Activated T-helper 1 cell treated with Interleukin-2 at 50 U/mL for 16 hours (primary cell): Measurements from ENCODE around the gene PDGFA.
"Not testable (repeated sequence)": the region's sequence is repeated elsewhere in the genome, so short reads cannot be mapped to it uniquely, and the experiment has no call there.

ENCODE experiments used
- DNase-seq: peaks from one replicate; pipeline ENCODE4 v3.0.0-alpha.2; 2020; ENCODE audit warnings: low read depth

PDGFA gene

DNA sequence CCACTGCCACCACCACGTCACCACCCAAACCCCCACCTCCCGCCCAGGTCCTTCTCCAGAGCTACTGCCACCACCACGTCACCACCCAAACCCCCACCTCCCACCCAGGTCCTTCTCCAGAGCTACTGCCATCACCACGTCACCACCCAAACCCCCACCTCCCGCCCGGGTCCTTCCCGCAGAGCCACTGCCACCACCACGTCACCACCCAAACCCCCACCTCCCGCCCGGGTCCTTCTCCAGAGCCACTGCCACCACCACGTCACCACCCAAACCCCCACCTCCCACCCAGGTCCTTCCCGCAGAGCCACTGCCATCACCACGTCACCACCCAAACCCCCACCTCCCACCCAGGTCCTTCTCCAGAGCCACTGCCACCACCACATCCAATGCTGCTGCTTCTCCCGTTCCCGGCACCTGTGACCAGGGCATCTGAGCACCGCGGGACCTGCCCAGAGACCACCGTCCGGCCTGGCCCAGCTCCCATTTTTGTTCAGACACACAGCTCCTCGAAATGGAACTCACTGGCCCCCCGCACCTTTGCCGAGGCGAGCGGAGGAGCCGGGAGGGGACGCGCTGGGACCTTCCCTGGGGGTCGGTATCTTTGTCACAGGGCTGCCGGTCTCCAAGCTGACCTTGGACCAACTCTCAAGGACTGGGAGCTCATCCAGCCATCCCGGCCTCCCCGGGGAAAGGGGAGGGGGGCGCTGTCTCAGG, 32.7 kb upstream of the PDGFA start:
- not testable (repeated sequence) for DNase-seq

DNA sequence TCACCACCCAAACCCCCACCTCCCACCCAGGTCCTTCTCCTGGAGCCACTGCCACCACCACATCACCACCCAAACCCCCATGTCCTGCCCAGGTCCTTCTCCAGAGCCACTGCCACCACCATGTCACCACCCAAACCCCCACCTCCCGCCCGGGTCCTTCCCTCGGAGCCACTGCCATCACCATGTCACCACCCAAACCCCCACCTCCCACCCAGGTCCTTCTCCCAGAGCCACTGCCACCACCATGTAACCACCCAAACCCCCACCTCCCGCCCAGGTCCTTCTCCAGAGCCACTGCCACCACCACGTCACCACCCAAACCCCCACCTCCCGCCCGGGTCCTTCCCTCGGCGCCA, 31.9 kb upstream of the PDGFA start:
- DNase-seq: not testable (repeated sequence)

DNA sequence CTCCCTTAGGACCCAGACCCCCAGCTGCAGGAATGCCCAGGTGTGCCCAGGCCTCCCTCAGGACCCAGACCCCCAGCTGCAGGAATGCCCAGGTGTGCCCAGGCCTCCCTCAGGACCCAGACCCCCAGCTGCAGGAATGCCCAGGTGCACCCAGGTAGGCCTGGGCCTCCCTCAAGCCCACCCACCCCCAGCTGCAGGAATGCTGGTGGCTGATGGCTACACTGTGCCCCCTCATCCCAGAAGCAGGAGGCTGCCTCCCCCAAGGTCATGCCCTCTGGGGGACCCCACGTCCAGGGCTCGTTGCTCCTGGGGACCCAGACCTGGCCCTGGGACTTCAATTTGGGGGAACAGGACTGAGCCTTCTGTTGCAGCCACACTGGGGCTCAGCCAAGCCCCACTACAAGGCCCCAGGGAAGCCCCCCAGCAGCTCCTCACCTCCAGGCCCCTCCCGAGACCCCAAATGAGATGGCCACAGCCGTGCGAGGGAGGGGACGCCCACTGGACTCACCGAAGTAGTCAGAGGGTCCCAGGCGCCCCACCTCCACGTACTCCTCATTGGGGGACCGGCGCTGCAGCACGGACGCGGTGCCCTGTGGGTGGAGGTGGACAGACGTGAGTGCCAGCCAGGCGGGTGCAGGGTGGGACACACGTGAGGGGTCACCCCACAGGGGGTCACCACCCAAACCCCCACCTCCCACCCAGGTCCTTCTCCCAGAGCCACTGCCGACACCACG, 31.4 kb upstream of the PDGFA start:
- no peak for DNase-seq

DNA sequence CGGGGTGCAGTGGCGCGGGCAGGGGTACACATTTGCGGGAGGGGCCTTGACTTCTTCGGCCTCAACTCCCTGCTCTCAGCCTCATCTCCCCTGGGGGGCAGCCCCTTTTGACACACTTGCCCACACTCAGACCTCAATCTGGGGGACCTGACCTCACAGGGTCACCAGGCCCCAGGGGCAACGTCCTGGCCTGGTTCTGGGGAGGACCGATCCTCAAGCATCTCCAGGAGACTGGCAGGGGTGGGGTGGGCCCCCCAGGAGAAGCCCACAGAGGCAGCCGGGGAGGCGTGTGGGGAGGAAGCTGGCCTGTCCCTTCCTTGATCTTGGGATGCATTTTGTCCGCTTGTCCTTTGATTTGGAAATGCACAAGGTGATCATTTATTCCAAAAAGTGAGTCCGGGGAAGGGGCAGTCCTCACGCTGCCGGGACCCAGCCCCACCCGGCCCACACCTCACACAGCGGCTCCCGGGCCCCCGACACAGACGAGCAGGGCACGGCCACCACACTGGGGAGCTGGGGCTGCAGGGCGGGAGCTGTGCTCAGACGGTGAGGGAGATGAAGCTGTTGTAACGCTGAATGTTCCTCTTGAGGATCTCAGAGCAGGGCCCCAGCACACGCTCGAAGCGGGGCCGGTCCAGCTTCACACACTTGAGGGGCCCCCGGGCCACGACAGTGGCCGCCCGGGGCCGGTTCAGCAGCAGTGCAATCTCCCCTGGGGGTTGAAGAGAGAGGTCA, 30.4 kb upstream of the PDGFA start:
- no peak for DNase-seq

DNA sequence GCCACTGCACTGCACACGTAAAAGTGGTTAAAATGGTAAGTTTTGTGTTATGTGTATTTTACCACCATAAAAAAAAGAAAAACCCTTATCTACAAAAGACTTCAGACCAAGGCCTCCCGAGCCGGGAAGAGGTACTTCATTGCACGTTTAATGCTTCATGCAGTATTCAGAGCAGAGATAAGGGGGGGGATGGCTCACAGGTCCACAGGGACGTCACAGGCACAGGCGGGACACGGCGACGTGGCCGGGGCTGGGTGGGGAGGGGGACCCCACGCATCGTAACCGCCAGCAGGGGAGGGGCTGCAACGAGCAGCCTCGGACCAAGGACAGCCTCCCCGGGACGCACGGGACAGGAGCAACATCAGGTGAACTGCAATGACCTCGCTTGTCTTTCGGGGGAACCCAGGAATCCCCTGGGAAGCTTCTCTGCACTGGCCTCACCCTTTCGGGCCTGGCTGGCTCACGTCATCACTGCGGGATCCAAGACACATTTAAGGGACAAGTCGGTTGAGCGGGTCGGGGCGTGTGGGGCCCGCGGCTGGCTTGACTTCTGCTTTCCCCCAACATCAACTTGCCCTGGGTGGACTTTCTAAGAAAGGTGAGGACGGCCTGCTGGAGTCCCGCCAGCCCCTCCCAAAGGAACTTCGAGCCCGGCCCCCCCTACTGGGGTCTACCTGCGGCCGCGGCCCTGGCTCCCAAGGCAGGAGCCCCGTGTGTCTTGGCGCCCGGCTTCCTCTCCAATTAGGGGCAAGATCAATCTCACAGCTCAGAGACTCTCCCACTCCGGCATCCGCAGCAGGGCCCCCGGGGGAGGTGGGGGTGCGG, 29.6 kb upstream of the PDGFA start:
- DNase-seq: no peak

DNA sequence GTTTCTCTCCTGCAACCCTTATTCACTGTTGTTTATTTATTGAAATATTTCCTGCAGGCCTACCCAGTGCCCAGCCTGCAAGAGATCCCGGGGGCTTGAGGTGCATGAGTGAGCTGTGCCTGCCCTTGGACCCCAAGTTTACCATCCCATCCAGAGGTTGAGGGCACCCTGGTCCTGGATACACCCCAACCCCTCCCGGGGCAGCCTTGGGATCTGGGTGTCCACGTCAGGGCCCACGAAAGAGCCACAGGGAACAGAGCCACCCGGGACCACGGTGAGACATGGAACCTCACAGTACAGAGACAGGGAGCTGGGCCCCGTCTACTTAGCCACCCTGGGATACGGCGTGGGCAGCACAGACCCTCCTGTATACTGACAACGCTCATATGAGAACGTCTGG, 28.8 kb upstream of the PDGFA start:
- DNase-seq: no peak

DNA sequence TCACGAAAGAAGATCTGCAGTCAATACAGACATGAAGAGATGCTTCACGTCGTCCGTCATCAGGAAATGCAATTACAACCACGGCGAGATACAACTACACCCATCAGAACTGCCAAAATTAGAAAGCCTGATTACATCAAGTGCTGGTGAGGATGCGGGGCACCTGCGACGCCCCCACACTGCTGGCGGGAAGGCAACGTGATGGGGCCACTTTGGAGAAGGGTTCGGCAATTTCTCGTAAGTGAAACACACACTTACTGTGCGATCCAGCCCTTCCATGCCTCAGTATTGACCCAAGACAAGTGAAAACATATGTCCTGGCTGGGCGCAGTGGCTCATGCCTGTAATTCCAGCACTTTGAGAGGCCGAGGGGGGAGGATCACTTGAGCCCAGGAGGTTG, 25.8 kb upstream of the PDGFA start:
- no peak for DNase-seq

DNA sequence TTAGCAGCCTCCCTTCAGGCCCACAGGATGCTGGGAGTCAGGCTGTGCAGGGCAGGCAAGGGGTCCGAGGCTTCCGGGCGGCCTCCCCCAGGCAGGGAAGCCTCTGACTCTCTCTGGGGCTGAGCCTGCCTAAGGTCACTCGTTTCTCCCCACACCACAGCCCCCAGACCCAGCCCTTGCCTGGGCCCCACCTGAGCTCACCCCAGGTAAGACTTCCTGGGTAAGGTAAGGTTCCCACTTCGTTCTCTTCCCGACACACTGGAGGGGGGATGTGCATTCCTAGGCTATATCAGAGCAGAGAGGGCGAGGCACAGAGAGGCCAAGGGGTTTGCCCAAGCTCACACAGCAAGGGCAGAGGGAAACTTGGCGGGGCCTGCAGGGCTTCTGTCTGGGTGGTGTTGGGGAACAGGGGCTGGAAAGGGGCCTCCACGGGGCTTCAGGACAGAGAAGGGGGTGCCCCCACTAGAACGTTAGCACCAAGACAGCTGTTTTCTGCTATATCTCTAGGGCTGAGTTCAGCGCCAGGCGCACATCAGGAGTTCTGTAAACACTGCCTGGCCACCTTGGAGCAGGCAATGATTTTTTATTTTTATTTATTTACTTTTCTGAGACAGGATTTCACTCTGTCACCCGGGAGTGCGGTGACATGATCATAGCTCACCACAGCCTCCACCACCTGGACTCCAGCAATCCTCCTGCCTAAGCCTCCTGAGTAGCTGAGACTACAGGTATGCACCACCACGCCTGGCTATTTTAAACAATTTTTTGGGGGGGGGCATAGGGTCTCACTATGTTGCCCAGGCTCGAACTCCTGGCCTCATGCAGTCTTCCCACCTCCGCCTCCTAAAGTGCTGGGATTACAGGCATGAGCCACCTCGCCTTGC, 24.9 kb upstream of the PDGFA start:
- DNase-seq: no peak

DNA sequence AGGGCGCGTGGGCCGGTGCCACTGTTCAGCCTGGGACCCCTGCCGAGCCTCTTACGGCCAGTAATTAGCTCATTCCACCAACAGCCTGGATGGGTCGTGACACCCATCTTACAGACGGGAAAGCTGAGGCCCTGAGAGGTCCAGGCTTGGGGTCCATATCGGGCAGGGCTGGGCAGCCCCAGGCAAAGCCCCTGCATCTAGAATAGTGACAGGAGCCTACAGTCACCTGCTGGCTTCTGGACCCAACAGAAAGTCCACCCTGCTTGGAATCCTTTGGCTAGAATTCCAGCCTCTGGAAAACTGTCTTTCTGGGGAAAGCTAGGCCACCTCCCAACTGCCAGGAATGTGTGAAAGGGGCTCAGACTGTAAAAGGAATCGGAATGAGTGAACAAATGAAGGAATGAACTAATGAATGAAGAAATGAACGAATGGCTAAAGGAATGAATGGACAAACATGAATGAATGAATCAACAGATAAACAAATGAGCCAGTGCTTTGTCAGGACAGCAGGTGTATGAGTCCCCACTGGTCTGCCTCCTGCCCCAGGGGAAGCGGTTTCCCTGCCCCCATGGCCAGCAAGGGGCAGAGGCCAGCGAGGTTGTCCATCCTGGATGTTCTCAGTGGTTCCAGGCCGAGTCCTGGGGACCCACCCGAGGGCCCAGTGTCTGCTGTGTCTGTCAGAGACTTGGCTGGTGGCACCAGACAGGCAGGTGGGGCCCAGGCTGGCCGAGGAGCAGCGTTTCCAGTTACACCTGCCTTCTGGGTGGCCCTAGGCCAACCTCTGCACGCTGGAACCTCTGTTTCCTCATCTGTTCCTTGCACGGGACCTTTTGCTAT, 24.1 kb upstream of the PDGFA start:
- no peak for DNase-seq

DNA sequence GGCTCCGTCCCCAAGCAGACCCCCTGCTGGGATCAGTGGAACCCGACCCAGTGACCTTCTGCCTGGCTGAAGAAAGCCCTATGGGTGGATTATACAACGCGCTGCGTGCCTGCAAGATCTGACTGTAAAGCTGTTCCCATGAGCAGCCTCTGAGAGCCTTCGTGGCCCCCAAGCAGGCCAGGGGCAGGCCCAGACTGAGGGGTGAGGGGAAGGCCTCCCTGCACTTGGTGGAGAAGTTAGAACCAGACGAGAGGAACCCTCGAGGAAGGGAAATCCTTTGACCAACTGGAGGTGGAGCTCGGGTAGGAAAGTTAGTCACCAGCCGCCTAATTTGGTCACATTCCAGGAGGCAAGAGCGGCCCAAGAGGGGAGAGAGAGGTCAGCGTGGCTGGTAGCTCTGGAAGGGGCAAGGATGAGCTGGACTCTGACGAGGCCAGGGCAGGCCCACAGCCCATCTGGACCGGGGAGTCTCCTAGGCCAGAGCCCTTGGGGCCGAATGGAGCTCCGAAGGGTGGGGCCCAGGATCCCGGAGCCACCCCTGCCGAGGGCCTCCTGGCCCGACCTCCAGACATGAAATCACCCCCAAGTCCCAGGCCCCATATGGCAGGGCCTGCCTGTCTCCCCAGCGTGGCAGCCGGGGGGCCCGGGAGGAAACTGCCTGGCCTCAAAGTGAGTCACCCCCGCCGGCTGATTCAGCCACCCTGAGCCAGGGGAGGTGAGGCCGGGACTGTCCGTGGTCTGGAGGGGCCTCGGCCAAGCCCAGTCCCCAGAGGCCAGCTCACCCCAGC, 23.3 kb upstream of the PDGFA start:
- no peak for DNase-seq

DNA sequence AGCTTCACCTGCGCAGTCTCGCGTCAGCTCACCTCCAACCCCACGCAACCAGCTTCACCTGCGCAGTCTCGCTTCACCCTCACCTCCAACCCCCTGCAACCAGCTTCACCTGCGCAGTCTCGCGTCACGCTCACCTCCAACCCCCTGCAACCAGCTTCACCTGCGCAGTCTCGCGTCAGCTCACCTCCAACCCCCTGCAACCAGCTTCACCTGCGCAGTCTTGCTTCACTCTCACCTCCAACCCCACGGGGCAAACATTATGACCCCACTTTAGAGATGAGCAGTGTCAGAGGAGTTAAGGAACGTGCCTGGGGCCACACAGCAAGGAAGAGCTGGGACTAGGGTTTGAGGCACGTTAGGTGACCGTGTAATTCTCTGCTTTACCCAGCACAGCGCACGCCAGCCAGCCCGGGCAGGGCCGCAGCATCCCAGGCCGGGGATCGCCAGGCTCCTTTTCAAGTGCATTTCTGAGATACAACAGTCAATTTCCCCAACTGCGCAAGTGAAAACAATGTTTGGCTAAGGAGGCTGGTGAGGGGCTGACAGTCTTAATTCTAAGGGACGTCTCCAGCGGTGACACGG, 22.6 kb upstream of the PDGFA start:
- DNase-seq: no peak

DNA sequence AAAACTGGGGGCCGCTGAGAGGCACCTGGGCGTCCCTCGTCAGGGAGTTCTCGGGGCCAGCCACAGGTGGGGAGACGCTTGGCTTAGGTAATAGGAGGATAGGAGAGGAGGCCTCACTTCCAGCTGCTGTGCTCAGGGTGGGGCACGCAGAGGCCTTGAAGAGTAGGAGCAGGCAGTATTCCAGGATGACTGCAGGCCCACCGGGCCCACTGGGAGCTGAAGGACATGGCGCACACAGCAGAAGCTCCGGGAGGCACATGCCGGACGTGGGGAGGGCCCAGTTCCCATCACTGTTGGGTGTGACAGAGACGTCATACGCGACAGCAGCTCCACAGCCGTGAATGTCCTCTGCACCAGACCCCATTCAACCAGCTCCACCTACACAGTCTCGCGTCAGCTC, 22.0 kb upstream of the PDGFA start:
- no peak for DNase-seq

DNA sequence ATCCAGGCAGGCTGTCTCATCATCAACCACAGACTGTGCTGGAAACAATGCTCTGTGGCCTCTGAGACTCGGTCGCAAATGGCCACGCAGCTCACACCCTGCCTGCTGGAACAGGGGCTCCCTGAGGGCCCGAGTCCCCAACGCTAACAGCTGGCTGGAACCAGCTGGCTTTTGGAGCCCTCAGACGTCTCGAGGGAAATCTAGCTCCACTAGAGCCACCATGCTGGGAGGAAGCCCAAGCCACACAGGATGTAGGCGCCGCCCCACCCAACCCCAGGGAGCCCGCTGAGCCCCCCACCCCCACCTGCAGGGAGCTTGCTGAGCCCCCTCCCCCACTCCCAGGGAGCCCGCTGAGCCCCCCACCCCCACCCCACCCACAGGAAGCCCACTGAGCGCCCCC, 21.4 kb upstream of the PDGFA start:
- no peak for DNase-seq

DNA sequence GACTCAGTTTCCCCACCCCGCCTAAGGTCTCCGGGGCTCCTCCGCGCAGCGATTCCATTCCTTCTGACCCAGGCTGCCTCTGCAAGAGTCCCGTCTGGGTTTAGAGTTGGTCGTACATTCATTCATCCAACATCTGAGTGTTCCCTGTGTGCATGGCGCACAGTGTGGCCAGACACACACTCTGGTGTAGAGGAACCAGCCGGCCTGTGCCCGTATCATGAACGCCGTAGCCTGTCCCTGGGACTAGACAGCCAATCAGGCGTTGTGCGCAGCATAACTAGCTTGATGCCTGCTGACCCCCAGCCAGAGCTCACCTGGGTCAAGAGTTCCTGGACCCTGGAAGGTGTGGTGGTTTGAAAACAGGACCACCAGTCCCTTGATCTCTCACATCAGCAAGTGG, 20.9 kb upstream of the PDGFA start:
- DNase-seq: no peak

DNA sequence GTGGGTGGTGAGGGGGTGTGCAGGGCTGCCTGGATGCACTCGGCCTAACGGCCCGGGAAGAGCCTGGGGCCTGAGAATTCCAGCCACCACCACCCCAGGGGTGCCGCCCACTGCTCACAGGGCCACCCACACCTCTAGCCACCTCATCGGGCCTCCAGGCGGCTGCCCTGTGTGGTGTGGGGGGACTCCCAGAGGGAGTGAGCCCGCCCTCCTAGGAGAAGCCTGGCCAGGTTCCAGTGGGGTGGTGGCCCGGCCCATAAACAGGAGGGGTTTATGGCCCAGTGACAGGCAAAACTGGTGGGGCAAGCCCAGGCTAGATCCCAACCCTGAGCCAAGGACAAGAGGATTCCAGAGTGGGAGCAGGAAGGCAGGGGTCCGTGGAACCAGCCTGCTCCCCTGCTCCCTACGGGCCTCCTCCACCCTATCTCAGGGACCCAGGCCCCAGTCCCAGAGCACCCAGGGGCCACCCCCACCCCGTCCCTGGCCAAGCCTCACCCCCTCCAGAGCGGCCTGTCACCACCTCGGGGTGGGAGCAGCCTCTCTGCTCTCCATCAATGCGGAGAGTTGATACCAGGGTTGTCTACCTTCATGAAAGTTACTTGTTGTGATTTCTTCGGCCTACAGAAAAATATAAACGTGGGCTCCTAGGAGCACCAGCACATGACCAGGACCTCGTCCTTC, 20.2 kb upstream of the PDGFA start:
- DNase-seq: no peak

DNA sequence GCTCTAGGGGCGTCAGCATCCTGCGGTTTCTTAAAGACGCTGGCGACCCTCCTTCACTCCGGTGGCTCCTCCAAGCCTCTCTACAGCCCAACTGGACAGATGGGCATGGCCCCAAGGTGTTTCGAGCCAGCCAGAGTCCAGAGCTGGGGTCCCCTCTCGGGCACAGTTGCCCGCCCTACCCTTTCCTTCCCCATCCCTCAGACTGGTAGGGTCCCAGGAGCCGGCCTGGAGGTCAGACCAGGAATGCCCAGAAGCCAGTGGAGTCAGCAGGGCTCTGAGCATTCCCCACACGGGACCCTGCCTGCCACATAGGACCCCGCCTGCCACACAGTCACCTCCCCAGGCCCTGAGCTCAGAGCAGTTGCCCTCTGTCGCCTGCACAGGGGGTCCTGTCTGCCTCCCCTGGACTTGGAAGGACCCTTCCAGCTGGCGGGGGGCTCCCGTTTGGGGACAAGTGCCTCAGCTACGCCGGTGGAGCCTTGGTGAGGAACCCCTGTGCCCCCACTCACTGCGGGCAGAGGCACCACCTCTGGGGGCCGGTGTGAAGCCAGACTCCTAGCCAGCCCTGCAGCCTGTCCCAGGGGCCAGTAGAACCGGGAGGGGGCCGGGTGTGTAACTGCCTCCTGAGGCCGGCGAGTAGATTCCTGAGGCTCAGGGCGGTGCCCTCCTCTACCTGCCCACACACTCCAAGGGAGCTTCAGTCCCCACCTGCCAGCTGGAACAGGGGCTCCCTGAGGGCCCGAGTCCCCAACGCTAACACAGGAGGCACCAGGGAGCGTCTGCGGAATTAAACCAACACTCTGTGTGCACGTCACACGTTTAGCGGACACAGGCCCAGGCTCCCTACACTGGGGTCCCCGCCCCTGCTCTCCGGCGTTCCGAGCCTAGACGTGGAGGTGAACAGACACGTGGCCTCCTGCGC, 19.4 kb upstream of the PDGFA start:
- DNase-seq: no peak

DNA sequence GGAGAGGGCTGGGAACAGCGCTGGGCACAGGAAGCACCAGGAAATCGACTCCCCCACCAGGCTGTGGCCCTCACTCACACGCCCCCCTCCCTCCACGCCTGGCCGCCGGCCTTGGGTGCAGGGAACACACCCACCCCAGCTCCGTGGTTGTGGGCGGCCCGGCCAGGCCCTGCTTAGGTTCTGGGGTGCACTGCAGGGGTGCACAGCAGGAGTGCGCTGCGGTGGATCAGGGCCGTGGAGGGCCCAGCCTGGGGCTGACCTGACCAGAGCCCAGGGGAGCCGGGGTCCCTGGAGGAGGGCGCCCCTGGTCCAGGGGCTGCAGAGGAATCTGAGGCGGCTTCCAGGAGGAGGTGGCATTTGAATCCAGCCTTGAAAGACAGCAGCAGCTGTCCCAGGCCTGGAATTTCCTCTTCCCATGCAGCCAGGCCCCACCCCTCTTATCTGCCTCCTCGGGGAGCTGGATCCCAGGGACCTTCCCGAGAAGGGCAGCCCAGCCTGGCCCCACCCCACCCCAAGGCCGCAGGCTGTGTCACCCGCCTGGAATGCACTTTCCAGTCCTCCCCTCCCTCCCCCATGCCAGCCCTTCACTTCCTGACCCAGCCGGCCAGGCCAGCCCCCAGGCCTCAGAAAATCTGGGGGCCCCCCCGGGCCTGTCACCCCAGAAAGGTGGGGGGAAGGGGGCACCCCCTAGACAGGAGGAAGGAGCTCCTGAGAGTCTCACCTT, 18.4 kb upstream of the PDGFA start:
- no peak for DNase-seq
